ENCODE measurements around the gene CXCL3.
"Not testable (repeated sequence)": the region's sequence is repeated elsewhere in the genome, so short reads cannot be mapped to it uniquely, and the experiment has no call there.

CXCL3 gene

GRCh38 chr4:74083546-74083945 is 45.1 kb upstream of the CXCL3 start:
- Histone ChIP-seq H3K4me3 (replicated peaks; ENCODE audit: insufficient read depth, low read length) (no peak overlapping the region), H3K27ac (replicated peaks) (no peak overlapping the region), H3K27me3 (ENCODE audit: insufficient read depth, poor library complexity, severe bottlenecking) (no peaks in the 10 kb centered on the region)
- no peak for DNase-seq (ENCODE audit: low read depth in 1 of 2, low spot score in 1 of 2)
- TF ChIP-seq SPI1 (IDR thresholded peaks at IDR 0.05; ENCODE audit: borderline replicate concordance, low read depth) (no peak), GABPA (IDR thresholded peaks at IDR 0.05; ENCODE audit: low read depth) (no peak), POLR2AphosphoS5 (IDR thresholded peaks at IDR 0.05; ENCODE audit: low read depth) (no peak), CTCF (IDR thresholded peaks at IDR 0.05; ENCODE audit: insufficient read depth, low read length) (no peak)
- TF ChIP-seq, protein P1, sequence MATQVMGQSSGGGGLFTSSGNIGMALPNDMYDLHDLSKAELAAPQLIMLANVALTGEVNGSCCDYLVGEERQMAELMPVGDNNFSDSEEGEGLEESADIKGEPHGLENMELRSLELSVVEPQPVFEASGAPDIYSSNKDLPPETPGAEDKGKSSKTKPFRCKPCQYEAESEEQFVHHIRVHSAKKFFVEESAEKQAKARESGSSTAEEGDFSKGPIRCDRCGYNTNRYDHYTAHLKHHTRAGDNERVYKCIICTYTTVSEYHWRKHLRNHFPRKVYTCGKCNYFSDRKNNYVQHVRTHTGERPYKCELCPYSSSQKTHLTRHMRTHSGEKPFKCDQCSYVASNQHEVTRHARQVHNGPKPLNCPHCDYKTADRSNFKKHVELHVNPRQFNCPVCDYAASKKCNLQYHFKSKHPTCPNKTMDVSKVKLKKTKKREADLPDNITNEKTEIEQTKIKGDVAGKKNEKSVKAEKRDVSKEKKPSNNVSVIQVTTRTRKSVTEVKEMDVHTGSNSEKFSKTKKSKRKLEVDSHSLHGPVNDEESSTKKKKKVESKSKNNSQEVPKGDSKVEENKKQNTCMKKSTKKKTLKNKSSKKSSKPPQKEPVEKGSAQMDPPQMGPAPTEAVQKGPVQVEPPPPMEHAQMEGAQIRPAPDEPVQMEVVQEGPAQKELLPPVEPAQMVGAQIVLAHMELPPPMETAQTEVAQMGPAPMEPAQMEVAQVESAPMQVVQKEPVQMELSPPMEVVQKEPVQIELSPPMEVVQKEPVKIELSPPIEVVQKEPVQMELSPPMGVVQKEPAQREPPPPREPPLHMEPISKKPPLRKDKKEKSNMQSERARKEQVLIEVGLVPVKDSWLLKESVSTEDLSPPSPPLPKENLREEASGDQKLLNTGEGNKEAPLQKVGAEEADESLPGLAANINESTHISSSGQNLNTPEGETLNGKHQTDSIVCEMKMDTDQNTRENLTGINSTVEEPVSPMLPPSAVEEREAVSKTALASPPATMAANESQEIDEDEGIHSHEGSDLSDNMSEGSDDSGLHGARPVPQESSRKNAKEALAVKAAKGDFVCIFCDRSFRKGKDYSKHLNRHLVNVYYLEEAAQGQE (IDR thresholded peaks at IDR 0.05; ENCODE audit: insufficient replicate concordance, low read depth): no peak

GRCh38 chr4:74081035-74081434 is 42.5 kb upstream of the CXCL3 start:
- no peak overlapping the region for H3K27ac ChIP-seq (replicated peaks)
- DNase-seq (ENCODE audit: low read depth in 1 of 2, low spot score in 1 of 2): no peak
- no peaks in the 10 kb centered on the region for H3K27me3 ChIP-seq (ENCODE audit: insufficient read depth, poor library complexity, severe bottlenecking)
- H3K4me3 ChIP-seq (replicated peaks; ENCODE audit: insufficient read depth, low read length): no peak overlapping the region
- TF ChIP-seq SPI1 (IDR thresholded peaks at IDR 0.05; ENCODE audit: borderline replicate concordance, low read depth) (no peak), CTCF (IDR thresholded peaks at IDR 0.05; ENCODE audit: insufficient read depth, low read length) (no peak), POLR2AphosphoS5 (IDR thresholded peaks at IDR 0.05; ENCODE audit: low read depth) (no peak), GABPA (IDR thresholded peaks at IDR 0.05; ENCODE audit: low read depth) (no peak)
- TF ChIP-seq, protein P1 (IDR thresholded peaks at IDR 0.05; ENCODE audit: insufficient replicate concordance, low read depth): no peak

GRCh38 chr4:74080351-74080750 is 41.9 kb upstream of the CXCL3 start:
- not testable (repeated sequence) for H3K27me3 ChIP-seq (ENCODE audit: insufficient read depth, poor library complexity, severe bottlenecking); H3K4me3 ChIP-seq (replicated peaks; ENCODE audit: insufficient read depth, low read length); DNase-seq (ENCODE audit: low read depth in 1 of 2, low spot score in 1 of 2)

GRCh38 chr4:74079024-74079423 is 40.5 kb upstream of the CXCL3 start:
- TF ChIP-seq SPI1 (IDR thresholded peaks at IDR 0.05; ENCODE audit: borderline replicate concordance, low read depth): peak; percentile 90
- not testable (repeated sequence) for H3K4me3 ChIP-seq (replicated peaks; ENCODE audit: insufficient read depth, low read length); H3K27me3 ChIP-seq (ENCODE audit: insufficient read depth, poor library complexity, severe bottlenecking); H3K27ac ChIP-seq (replicated peaks)
- peak; percentile 69 to 71 for DNase-seq (ENCODE audit: low read depth in 1 of 2, low spot score in 1 of 2)

More at GRCh38 chr4:74080351-74080750, 41.9 kb upstream of the CXCL3 start:
- not testable (repeated sequence) for H3K27ac ChIP-seq (replicated peaks)

DNA sequence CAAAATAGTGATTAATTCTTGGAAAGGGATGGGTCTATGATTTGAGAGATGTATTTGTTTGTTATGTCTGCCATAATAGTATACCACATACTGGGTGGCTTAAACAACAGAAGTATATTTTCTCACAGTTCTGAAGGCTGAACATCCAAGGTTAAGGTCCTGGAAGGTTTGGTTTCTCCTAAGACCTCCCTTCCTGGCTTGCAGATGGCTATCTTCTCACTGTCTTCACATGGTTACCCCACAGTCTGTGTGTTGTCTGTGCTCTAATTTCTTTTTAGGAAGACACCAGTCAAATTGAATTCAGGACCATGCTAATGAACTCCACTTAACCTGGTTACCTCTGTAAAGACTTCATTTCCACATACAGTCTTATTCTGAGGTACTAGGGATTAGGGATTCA is 34.9 kb upstream of the CXCL3 start:
- DNase-seq (ENCODE audit: low read depth in 1 of 2, low spot score in 1 of 2): no peak
- TF ChIP-seq CTCF (IDR thresholded peaks at IDR 0.05; ENCODE audit: insufficient read depth, low read length) (no peak), POLR2AphosphoS5 (IDR thresholded peaks at IDR 0.05; ENCODE audit: low read depth) (no peak), SPI1 (IDR thresholded peaks at IDR 0.05; ENCODE audit: borderline replicate concordance, low read depth) (no peak), GABPA (IDR thresholded peaks at IDR 0.05; ENCODE audit: low read depth) (no peak)
- TF ChIP-seq, protein P1 (IDR thresholded peaks at IDR 0.05; ENCODE audit: insufficient replicate concordance, low read depth): no peak
- no peak overlapping the region for H3K4me3 ChIP-seq (replicated peaks; ENCODE audit: insufficient read depth, low read length)

More for the DNA sequence above, 34.9 kb upstream of the CXCL3 start:
- no peaks in the 10 kb centered on the region for H3K27me3 ChIP-seq (ENCODE audit: insufficient read depth, poor library complexity, severe bottlenecking)
- H3K27ac ChIP-seq (replicated peaks): no peak overlapping the region
